Lower leg skin (tissue), 3 donors: ENCODE results near the gene GSK3A.

Experiments
- CTCF ChIP-seq, 3 donors: fragments of 450-650 bp; IDR thresholded peaks; one replicate each; pipeline ENCODE4 v1.5.1; 2016; ENCODE audit warnings: antibody characterized with exemption in 3 of 3, mild to moderate bottlenecking in 3 of 3, moderate library complexity in 2 of 3
- POLR2A ChIP-seq, 2 donors: fragments of 450-650 bp; IDR thresholded peaks; one replicate each; pipeline ENCODE4 v1.6.1; 2016 to 2017; ENCODE audit warnings: antibody characterized with exemption in 2 of 2, mild to moderate bottlenecking in 1 of 2, moderate library complexity in 1 of 2

GRCh38 chr19:42184401-42184861 lies 58.0 kb downstream of the GSK3A start:
- TF ChIP-seq CTCF (IDR thresholded peaks at IDR 0.05) (peak in 1 of 3 donors; percentile 25), POLR2A (IDR thresholded peaks at IDR 0.05) (no peak)
